Ascending aorta (tissue), 2 donors: ENCODE results near the gene RNF157. TPM values are rescaled to one million over a fixed set of nuclear protein-coding genes. Genes with fewer than 3 reads are reported as not detected.
A peak's percentile ranks its signal among the peaks of the same experiment; 100 is the strongest.

ENCODE experiments used
- DNase-seq, 2 donors: peaks; one replicate each; pipeline ENCODE4 v3.0.0-alpha.2; 2019; ENCODE audit warnings: low spot score in 2 of 2
- H3K27ac ChIP-seq, 2 donors: fragments of 200-600 bp; sonication (generic); one replicate each; pipeline ENCODE4 v1.5.1; 2016 to 2017; ENCODE audit warnings: mild to moderate bottlenecking in 1 of 2
- H3K27me3 ChIP-seq: fragments of 200-600 bp; sonication (generic); one replicate; pipeline ENCODE4 v1.5.1; 2017
- H3K36me3 ChIP-seq, 2 donors: fragments of 200-600 bp; sonication (generic); one replicate each; pipeline ENCODE4 v1.5.1; 2016
- H3K4me1 ChIP-seq, 2 donors: fragments of 200-600 bp; sonication (generic); one replicate each; pipeline ENCODE4 v1.5.1; 2016 to 2017; ENCODE audit warnings: mild to moderate bottlenecking in 1 of 2
- H3K4me3 ChIP-seq, 2 donors: fragments of 200-600 bp; sonication (generic); one replicate each; pipeline ENCODE4 v1.5.1; 2016 to 2017; ENCODE audit warnings: mild to moderate bottlenecking in 1 of 2
- H3K9me3 ChIP-seq, 2 donors: fragments of 200-600 bp; sonication (generic); one replicate each; pipeline ENCODE4 v1.5.1; 2016
- CTCF ChIP-seq, 3 experiments: fragments of 200-600 bp in 2 of 3; fragments of 450-650 bp in 1 of 3; sonication (generic) in 2 of 3; IDR thresholded peaks; one replicate each; pipeline ENCODE4 v1.5.1; 2016 to 2019; ENCODE audit warnings: antibody characterized with exemption in 3 of 3, mild to moderate bottlenecking in 1 of 3, moderate library complexity in 1 of 3
- intact Hi-C: fragments of 100-400 bp; cut with DNase I; formaldehyde crosslinking; loops from one replicate; pipeline ENCODE4 v1.15.1; 2023
- total RNA-seq: library from RNA; depleted of rRNA; stranded (reverse); fragments of >200 nt; gene quantifications from one replicate; pipeline ENCODE4 v1.1.0, GENCODE V29; 2016

The RNF157 gene
- total RNA-seq, 1 donor from 2014 or later: 2.4 TPM

- no peak for TF ChIP-seq CTCF (IDR thresholded peaks at IDR 0.05)
- intact Hi-C loops: loop anchor here (2.0 to 10.0 kb wide), 3 partner anchors 24 to 1230 kb away; partner anchors contain the start of genes ACOX1, RNF157 and TEN1
These were observed 24.7 kb upstream of the RNF157 start, which contains the start of gene UBALD2 for GRCh38 chr17:76264755-76265623. TSS of gene UBALD2 (plus strand) at chr17:76265348. CDS start at chr17:76265506, 158 bp downstream.

GRCh38 chr17:76264425-76264754 is 24.1 kb upstream of the RNF157 start:
- TF ChIP-seq CTCF (IDR thresholded peaks at IDR 0.05): no peak
- H3K36me3 ChIP-seq: peaks cover 0 to 3% of the 10 kb centered on the region in 2 donors
- peak overlapping the region in 1 of 2 donors; percentile 31 for H3K4me3 ChIP-seq
- no peaks in the 10 kb centered on the region for H3K27me3 ChIP-seq
- DNase-seq: no peak
- H3K4me1 ChIP-seq: peaks cover 0 to 26% of the 10 kb centered on the region in 2 donors
- intact Hi-C loops: loop anchor here (2.0 to 10.0 kb wide), 3 partner anchors 24 to 1230 kb away; partner anchors contain the start of genes ACOX1, RNF157 and TEN1
- no peaks in the 10 kb centered on the region for H3K9me3 ChIP-seq
- peak overlapping the region; percentile 71 to 85 for H3K27ac ChIP-seq

More at GRCh38 chr17:76264755-76265623, 24.7 kb upstream of the RNF157 start, which contains the start of gene UBALD2:
- Histone ChIP-seq H3K4me3 (peak within 1 kb of the TSS; percentile 74 to 95), H3K27me3 (no peaks in the 10 kb centered on the region), H3K36me3 (peaks cover 2 to 8% of the 10 kb centered on the region in 2 donors), H3K27ac (peak within 1 kb of the TSS; percentile 89 to 90), H3K9me3 (no peaks in the 10 kb centered on the region), H3K4me1 (peaks cover 0 to 26% of the 10 kb centered on the region in 2 donors)
- peak; percentile 99 to 100 for DNase-seq

- H3K4me3 ChIP-seq: no peak overlapping the region
- no peak for TF ChIP-seq CTCF (IDR thresholded peaks at IDR 0.05)
- intact Hi-C loops: loop anchor here (2.0 to 10.0 kb wide), 3 partner anchors 23 to 1229 kb away; partner anchors contain the start of genes ACOX1, RNF157 and TEN1
- no peaks in the 10 kb centered on the region for H3K9me3 ChIP-seq
- H3K4me1 ChIP-seq: peaks cover 0 to 24% of the 10 kb centered on the region in 2 donors
- no peaks in the 10 kb centered on the region for H3K27me3 ChIP-seq
- no peaks in the 10 kb centered on the region for H3K36me3 ChIP-seq
- no peak for DNase-seq
- peak overlapping the region; percentile 71 to 85 for H3K27ac ChIP-seq
These were observed 23.6 kb upstream of the RNF157 start for GRCh38 chr17:76263896-76264295.

- no peak overlapping the region for H3K4me3 ChIP-seq
- H3K9me3 ChIP-seq: no peaks in the 10 kb centered on the region
- intact Hi-C loops: loop anchor here (10.0 kb wide), 2 partner anchors 288 to 1228 kb away; partner anchors contain the start of genes ACOX1 and TEN1
- no peaks in the 10 kb centered on the region for H3K27me3 ChIP-seq
- no peaks in the 10 kb centered on the region for H3K36me3 ChIP-seq
- H3K27ac ChIP-seq: peak overlapping the region in 1 of 2 donors; percentile 25
- peaks cover 0 to 20% of the 10 kb centered on the region in 2 donors for H3K4me1 ChIP-seq
- no peak for DNase-seq
- no peak for TF ChIP-seq CTCF (IDR thresholded peaks at IDR 0.05)
These were observed 22.5 kb upstream of the RNF157 start for GRCh38 chr17:76262732-76263344.

GRCh38 chr17:76261421-76262215 is 21.3 kb upstream of the RNF157 start:
- no peak for DNase-seq
- intact Hi-C loops: loop anchor here (10.0 kb wide), 2 partner anchors 287 to 1227 kb away; partner anchors contain the start of genes ACOX1 and TEN1
- peak overlapping the region in 1 of 2 donors; percentile 25 for H3K27ac ChIP-seq
- peaks cover 0 to 14% of the 10 kb centered on the region in 2 donors for H3K4me1 ChIP-seq
- no peak overlapping the region for H3K4me3 ChIP-seq
- no peaks in the 10 kb centered on the region for H3K9me3 ChIP-seq
- no peaks in the 10 kb centered on the region for H3K27me3 ChIP-seq
- no peak for TF ChIP-seq CTCF (IDR thresholded peaks at IDR 0.05)
- no peaks in the 10 kb centered on the region for H3K36me3 ChIP-seq
